Measurements from ENCODE around the gene WWOX.

GRCh38 chr16:79092846-79093245, 993.4 kb downstream of the WWOX start:
- no peak for TF ChIP-seq CTCF (IDR thresholded peaks at IDR 0.05)
- no peak for TF ChIP-seq POLR2AphosphoS5 (IDR thresholded peaks at IDR 0.05)
- no peak for TF ChIP-seq EP300 (IDR thresholded peaks at IDR 0.05)

Measured in gastroesophageal sphincter (tissue), 3 donors.